Peyer's patch (tissue), 4 donors: ENCODE data around the gene CDK13. TPM values are rescaled to one million over a fixed set of nuclear protein-coding genes. Genes with fewer than 3 reads are reported as not detected.

Source experiments
- DNase-seq, 3 donors: peaks; one replicate each; pipeline ENCODE4 v3.0.0-alpha.2; 2017 to 2019
- H3K27ac ChIP-seq, 4 donors: fragments of 200-600 bp; sonication (generic); one replicate each; pipeline ENCODE4 v1.5.1; 2016 to 2019
- H3K27me3 ChIP-seq, 2 donors: fragments of 200-600 bp; sonication (generic); one replicate each; pipeline ENCODE4 v1.5.1; 2019
- H3K36me3 ChIP-seq, 3 donors: fragments of 200-600 bp; sonication (generic); one replicate each; pipeline ENCODE4 v1.5.1; 2016 to 2019
- H3K4me1 ChIP-seq, 4 donors: fragments of 200-600 bp; sonication (generic); one replicate each; pipeline ENCODE4 v1.5.1; 2016 to 2019
- H3K4me3 ChIP-seq, 4 donors: fragments of 200-600 bp; sonication (generic); 1 replicate in 3 of 4; 2 replicates in 1 of 4; pipeline ENCODE4 v1.5.1; 2016 to 2019; ENCODE audit warnings: mild to moderate bottlenecking in 1 of 4
- H3K9me3 ChIP-seq, 4 donors: fragments of 200-600 bp; sonication (generic); one replicate each; pipeline ENCODE4 v1.5.1; 2016 to 2019; ENCODE audit warnings: mild to moderate bottlenecking in 1 of 4
- POLR2A ChIP-seq, 2 donors: fragments of 450-650 bp; IDR thresholded peaks; one replicate each; pipeline ENCODE4 v1.5.1; 2017; ENCODE audit warnings: antibody characterized with exemption in 2 of 2, mild to moderate bottlenecking in 2 of 2, moderate library complexity in 2 of 2
- total RNA-seq, 4 donors: library from RNA; depleted of rRNA; stranded (reverse); fragments of >200 nt; gene quantifications; one replicate each; pipeline ENCODE4 v1.1.0, GENCODE V29; 2016
- TF ChIP-seq, protein P1 (sequence below), 6 experiments: fragments of 450-650 bp in 4 of 6; fragments of 200-600 bp in 2 of 6; sonication (generic) in 1 of 6; IDR thresholded peaks; one replicate each; pipeline ENCODE4 v1.5.1; 2017 to 2019; ENCODE audit warnings: antibody characterized with exemption in 6 of 6, mild to moderate bottlenecking in 3 of 6, moderate library complexity in 1 of 6

Gene CDK13
- total RNA-seq, 4 donors from 2014 or later = 76.7 to 164 (median 109) TPM

DNA sequence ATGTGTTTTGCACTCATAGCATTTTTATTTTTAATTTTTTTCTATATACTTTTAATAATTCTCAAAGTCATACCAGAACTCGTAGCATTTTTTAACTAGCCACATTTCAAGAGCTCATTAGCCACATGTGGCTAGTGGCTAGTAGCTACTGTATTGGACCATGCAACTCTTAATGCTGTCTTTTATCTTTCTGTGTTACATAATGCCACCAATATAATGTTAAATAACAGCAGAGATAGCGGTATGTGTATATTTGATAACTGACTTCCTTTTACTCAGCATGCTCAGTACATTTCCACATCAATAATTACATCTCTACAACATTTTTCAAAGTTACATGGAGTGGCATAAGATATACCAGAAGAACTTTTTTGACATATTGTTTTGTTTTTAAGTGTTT, 91.4 kb downstream of the CDK13 start:
- Histone ChIP-seq H3K36me3 (peaks cover 0 to 11% (median 0%) of the 10 kb centered on the region in 3 donors), H3K9me3 (no peaks in the 10 kb centered on the region), H3K4me3 (no peak overlapping the region), H3K27ac (no peak overlapping the region), H3K4me1 (no peaks in the 10 kb centered on the region), H3K27me3 (no peaks in the 10 kb centered on the region)
- TF ChIP-seq, protein P1, sequence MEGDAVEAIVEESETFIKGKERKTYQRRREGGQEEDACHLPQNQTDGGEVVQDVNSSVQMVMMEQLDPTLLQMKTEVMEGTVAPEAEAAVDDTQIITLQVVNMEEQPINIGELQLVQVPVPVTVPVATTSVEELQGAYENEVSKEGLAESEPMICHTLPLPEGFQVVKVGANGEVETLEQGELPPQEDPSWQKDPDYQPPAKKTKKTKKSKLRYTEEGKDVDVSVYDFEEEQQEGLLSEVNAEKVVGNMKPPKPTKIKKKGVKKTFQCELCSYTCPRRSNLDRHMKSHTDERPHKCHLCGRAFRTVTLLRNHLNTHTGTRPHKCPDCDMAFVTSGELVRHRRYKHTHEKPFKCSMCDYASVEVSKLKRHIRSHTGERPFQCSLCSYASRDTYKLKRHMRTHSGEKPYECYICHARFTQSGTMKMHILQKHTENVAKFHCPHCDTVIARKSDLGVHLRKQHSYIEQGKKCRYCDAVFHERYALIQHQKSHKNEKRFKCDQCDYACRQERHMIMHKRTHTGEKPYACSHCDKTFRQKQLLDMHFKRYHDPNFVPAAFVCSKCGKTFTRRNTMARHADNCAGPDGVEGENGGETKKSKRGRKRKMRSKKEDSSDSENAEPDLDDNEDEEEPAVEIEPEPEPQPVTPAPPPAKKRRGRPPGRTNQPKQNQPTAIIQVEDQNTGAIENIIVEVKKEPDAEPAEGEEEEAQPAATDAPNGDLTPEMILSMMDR (IDR thresholded peaks at IDR 0.05) = no peak
- TF ChIP-seq POLR2A (IDR thresholded peaks at IDR 0.05) = no peak
- no peak for DNase-seq

DNA sequence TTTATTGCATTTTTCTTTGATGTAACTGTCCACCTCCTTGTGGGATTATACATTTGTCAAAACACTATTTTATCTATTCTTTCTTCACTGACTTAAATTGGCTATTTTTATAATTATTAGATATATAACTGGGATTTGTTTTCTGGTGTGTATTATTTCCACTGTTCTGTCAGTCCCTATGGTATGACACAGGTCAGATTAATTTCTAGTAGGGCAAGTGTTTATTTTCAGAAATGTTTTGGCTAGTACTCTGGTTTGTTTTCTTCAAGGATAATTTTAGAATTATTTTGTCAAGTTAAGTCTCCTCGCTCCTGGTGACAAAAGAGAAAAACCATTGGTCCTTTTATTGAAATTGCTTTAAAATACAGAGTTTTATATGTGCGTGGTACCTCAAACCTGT, 93.1 kb downstream of the CDK13 start:
- Histone ChIP-seq H3K4me1 (no peaks in the 10 kb centered on the region), H3K4me3 (no peak overlapping the region)

DNA sequence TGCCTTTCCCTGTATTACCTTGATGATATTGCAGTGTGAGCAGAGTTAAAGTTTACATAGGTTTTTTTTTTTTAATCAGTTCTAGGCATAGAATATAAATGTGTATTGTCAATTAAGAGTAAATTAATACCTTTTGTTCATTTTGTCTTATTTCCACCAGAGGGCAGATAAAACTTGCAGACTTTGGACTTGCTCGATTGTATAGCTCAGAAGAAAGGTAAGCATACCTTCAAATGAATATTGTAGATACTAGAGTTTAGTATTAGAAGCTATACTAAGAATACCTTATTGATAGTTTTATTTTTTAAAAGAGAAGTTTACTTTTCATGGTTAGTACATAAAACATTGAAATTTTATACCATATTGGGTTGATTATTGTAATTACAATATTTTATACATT, 97.6 kb downstream of the CDK13 start:
- peaks cover 0 to 17% (median 0%) of the 10 kb centered on the region in 3 donors for H3K36me3 ChIP-seq
- H3K4me3 ChIP-seq = no peak overlapping the region

More for the DNA sequence above, 93.1 kb downstream of the CDK13 start:
- peaks cover 0 to 16% (median 0%) of the 10 kb centered on the region in 3 donors for H3K36me3 ChIP-seq
- no peak overlapping the region for H3K27ac ChIP-seq
- no peaks in the 10 kb centered on the region for H3K27me3 ChIP-seq
- no peak for DNase-seq
- H3K9me3 ChIP-seq = no peaks in the 10 kb centered on the region
- TF ChIP-seq, protein P1 (IDR thresholded peaks at IDR 0.05) = no peak
- TF ChIP-seq POLR2A (IDR thresholded peaks at IDR 0.05) = no peak

DNA sequence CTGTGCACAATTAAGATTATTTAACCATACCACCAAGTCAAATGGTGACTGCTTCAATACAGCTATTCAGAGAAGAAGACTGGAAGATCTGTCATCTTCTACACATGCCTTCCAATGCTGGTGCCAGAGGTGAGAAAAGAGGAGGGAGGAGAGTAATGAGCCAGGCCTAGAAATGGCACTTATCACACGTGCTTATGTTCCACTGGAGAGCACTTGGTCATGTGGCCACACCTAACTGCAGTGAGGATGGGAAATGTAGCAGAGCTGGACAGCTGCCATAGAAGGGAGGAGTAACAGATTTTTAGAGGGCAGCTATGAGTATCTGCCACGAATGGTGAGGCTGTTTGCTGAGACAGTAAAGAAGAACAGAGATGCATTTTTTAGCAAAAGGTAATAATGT, 107.2 kb downstream of the CDK13 start:
- Histone ChIP-seq H3K4me3 (no peak overlapping the region), H3K27ac (no peak overlapping the region), H3K4me1 (peaks cover 0 to 19% (median 0%) of the 10 kb centered on the region in 4 donors), H3K9me3 (no peaks in the 10 kb centered on the region), H3K36me3 (peaks cover 0 to 21% (median 0%) of the 10 kb centered on the region in 3 donors), H3K27me3 (no peaks in the 10 kb centered on the region)
- TF ChIP-seq, protein P1 (IDR thresholded peaks at IDR 0.05) = no peak
- DNase-seq = no peak

More for the DNA sequence above, 97.6 kb downstream of the CDK13 start:
- Histone ChIP-seq H3K27me3 (no peaks in the 10 kb centered on the region), H3K4me1 (no peaks in the 10 kb centered on the region), H3K27ac (no peak overlapping the region), H3K9me3 (no peaks in the 10 kb centered on the region)
- TF ChIP-seq, protein P1 (IDR thresholded peaks at IDR 0.05) = peak in 3 of 6 experiments; percentile 27 to 30 (median 30)
- no peak for TF ChIP-seq POLR2A (IDR thresholded peaks at IDR 0.05)
- no peak for DNase-seq

DNA sequence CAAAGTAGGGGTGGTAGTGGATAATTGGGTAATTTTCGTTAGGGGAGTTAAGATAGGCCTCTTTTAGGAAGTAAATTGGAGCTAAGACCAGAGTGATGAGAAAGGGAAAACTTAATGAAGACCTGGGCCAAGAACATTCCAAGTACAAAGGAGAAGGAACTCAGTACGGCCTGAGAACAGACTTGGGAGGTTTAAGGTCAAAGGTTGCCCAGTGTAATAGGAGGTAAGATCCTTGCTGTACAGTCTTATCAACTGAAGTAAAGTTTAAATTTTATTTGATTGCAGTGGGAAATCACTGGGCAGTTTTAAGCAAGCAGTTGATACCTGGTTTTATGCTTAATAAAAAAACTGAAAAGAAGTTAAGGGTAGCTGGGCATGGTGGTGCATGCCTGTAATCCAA, 108.0 kb downstream of the CDK13 start:
- TF ChIP-seq POLR2A (IDR thresholded peaks at IDR 0.05) = no peak
- TF ChIP-seq, protein P1 (IDR thresholded peaks at IDR 0.05) = no peak
- no peaks in the 10 kb centered on the region for H3K27me3 ChIP-seq
- H3K4me3 ChIP-seq = no peak overlapping the region
- H3K36me3 ChIP-seq = peaks cover 0 to 28% (median 0%) of the 10 kb centered on the region in 3 donors
- H3K4me1 ChIP-seq = peaks cover 0 to 19% (median 0%) of the 10 kb centered on the region in 4 donors
- H3K27ac ChIP-seq = peak overlapping the region in 1 of 4 donors; percentile 25
- H3K9me3 ChIP-seq = no peaks in the 10 kb centered on the region
- DNase-seq = no peak

DNA sequence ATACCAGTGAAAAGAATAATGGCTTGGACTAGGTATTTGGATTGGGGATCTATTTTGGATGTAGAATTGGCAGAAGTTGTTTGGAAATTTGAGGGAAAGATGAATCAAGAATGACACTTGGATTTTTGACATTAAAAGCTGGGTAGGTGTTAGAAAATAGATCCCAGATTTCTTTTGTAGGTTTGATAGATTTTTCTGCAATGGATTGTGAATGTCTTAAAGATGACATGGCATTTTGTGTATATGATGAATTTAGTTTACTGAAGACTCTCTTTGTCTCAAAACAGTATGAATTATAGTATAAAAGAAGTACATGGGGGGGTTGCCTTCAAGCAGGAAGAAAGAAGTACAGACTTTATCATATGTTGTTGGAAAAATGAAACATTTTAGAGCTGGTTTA, 108.6 kb downstream of the CDK13 start:
- peaks cover 0 to 19% (median 0%) of the 10 kb centered on the region in 4 donors for H3K4me1 ChIP-seq
- DNase-seq = no peak
- TF ChIP-seq, protein P1 (IDR thresholded peaks at IDR 0.05) = no peak
- no peak for TF ChIP-seq POLR2A (IDR thresholded peaks at IDR 0.05)
- peaks cover 0 to 30% (median 0%) of the 10 kb centered on the region in 3 donors for H3K36me3 ChIP-seq
- no peaks in the 10 kb centered on the region for H3K9me3 ChIP-seq
- no peaks in the 10 kb centered on the region for H3K27me3 ChIP-seq
- H3K4me3 ChIP-seq = no peak overlapping the region
- no peak overlapping the region for H3K27ac ChIP-seq
